ENCODE measurements around the gene ITIH1. TPM values are rescaled to one million over a fixed set of nuclear protein-coding genes. Genes with fewer than 3 reads are reported as not detected.

ITIH1 gene
- total RNA-seq, 1 donor from 2014 or later, result 0.94 TPM

- DNase-seq, result no peak
Observed at GRCh38 chr3:52839892-52840545, 62.6 kb downstream of the ITIH1 start.

GRCh38 chr3:52841211-52841980 lies 64.0 kb downstream of the ITIH1 start:
- no peak for DNase-seq

Small RNA genes lying within 50 kb of the gene (small RNA-seq; reads per million reads assigned to genes)
- gene AC006254.2, result not detected
- gene MUSTN1, result not detected

Other genes with a start within 250 kb of the ITIH1 start
- gene NT5DC2, start 243.7 kb upstream of the ITIH1 start, total RNA-seq, result 33.5 TPM
- gene UQCC5, start 241.0 kb upstream of the ITIH1 start, total RNA-seq, result 4.1 TPM
- gene PBRM1, start 91.7 kb upstream of the ITIH1 start, total RNA-seq, result 203 TPM
- gene GNL3, start 91.6 kb upstream of the ITIH1 start, total RNA-seq, result 78.8 TPM
- 57.9 TPM for gene GLT8D1, start 71.8 kb upstream of the ITIH1 start, total RNA-seq
- gene SPCS1, start 71.5 kb upstream of the ITIH1 start, total RNA-seq, result 29.6 TPM
- gene NEK4, start 6.7 kb upstream of the ITIH1 start, total RNA-seq, result 46.0 TPM
- gene ITIH3, start 17.2 kb downstream of the ITIH1 start, total RNA-seq, result 0.16 TPM
- 2.8 TPM for gene ITIH4, start 53.1 kb downstream of the ITIH1 start, total RNA-seq
- gene MUSTN1, start 57.4 kb downstream of the ITIH1 start, total RNA-seq, result not detected
- 9.2 TPM for gene STIMATE, start 119.9 kb downstream of the ITIH1 start, total RNA-seq